IgD-negative memory B cell (primary cell): Measurements from ENCODE around the gene GPR17. TPM values are rescaled to one million over a fixed set of nuclear protein-coding genes. Genes with fewer than 3 reads are reported as not detected.

Source experiments
- H3K27ac Mint-ChIP-seq, 3 donors: one replicate each; pipeline ENCODE4 v1.8.0; 2020 to 2022; ENCODE audit warnings: mild to moderate bottlenecking in 3 of 3, mixed read lengths in 3 of 3, moderate library complexity in 1 of 3
- H3K27me3 Mint-ChIP-seq: one replicate; pipeline ENCODE4 v1.8.0; 2021; ENCODE audit warnings: mixed read lengths
- H3K36me3 Mint-ChIP-seq: one replicate; pipeline ENCODE4 v1.8.0; 2020; ENCODE audit warnings: mild to moderate bottlenecking, mixed read lengths
- H3K4me1 Mint-ChIP-seq, 3 donors: one replicate each; pipeline ENCODE4 v1.8.0; 2020 to 2022; ENCODE audit warnings: mixed read lengths in 3 of 3, mild to moderate bottlenecking in 1 of 3
- H3K4me3 Mint-ChIP-seq, 4 donors: one replicate each; pipeline ENCODE4 v1.8.0; 2020 to 2022; ENCODE audit warnings: mild to moderate bottlenecking in 4 of 4, mixed read lengths in 4 of 4, moderate library complexity in 3 of 4
- H3K9me3 Mint-ChIP-seq, 3 donors: one replicate each; pipeline ENCODE4 v1.8.0; 2020 to 2021; ENCODE audit warnings: mixed read lengths in 3 of 3, mild to moderate bottlenecking in 1 of 3
- polyA plus RNA-seq: library from polyadenylated mRNA; unstranded; fragments of 300-500 nt; fragmentation: Illumina TruSeq; gene quantifications from one replicate; pipeline ENCODE4 v1.2.3, GENCODE V29; 2021

The GPR17 gene
- polyA plus RNA-seq, 1 donor from 2014 or later, result not detected

GRCh38 chr2:127680706-127681287 lies 34.8 kb downstream of the GPR17 start:
- Mint-ChIP-seq H3K27ac (no peak overlapping the region), H3K36me3 (no peaks in the 10 kb centered on the region), H3K4me3 (no peak overlapping the region), H3K4me1 (peaks cover 3 to 6% (median 4%) of the 10 kb centered on the region in 3 donors), H3K9me3 (no peaks in the 10 kb centered on the region), H3K27me3 (peaks cover 27% of the 10 kb centered on the region)

GRCh38 chr2:127681288-127681804 lies 35.4 kb downstream of the GPR17 start:
- H3K27ac Mint-ChIP-seq, result no peak overlapping the region
- no peaks in the 10 kb centered on the region for H3K36me3 Mint-ChIP-seq
- H3K4me3 Mint-ChIP-seq, result no peak overlapping the region
- H3K4me1 Mint-ChIP-seq, result peaks cover 0 to 2% (median 0%) of the 10 kb centered on the region in 3 donors
- peaks cover 23% of the 10 kb centered on the region for H3K27me3 Mint-ChIP-seq
- H3K9me3 Mint-ChIP-seq, result no peaks in the 10 kb centered on the region

DNA sequence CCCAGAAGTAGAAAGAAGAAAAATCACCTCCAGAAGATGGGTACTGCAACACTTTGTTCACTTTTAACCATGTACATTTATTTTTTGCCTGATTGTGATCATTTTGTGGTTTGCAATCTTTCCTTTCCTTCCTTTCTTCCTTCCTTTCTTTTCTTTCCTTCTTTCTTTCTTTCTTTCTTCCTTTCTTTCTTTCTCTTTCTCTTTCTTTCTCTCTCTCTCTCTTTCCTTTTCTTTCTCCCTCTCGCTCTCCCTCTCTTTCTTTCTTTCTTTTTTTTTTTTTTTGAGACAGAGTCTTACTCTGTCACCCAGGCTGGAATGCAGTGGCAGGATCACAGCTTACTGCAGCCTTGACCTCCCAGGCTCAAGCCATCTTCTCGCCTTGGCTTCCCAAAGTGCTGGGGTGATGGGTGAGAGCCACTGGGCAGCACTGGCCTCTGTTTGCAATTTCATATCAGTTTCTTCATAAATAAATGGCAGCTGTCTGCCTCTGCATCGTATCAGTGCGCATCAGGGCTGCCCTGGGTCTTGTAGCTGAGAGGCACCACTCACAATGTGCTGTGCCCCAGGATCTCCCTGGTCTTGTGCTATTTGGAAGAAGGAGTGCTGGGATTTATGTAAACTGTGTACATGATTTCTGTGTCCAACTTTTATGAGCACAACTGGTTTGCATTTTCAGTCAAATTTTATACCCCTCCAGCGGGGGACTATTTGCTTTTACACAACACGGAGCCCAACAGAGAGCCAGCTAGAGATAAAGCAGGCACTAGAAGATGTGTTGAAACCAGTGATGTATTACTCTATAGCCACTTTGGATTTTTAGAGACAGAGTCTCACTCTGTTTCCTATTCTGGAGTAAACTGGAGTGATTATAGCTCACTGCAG lies 36.3 kb downstream of the GPR17 start:
- Mint-ChIP-seq H3K4me1 (peaks cover 0 to 2% (median 0%) of the 10 kb centered on the region in 3 donors), H3K27ac (no peak overlapping the region), H3K36me3 (no peaks in the 10 kb centered on the region), H3K4me3 (no peak overlapping the region), H3K27me3 (peaks cover 20% of the 10 kb centered on the region), H3K9me3 (no peaks in the 10 kb centered on the region)

- Mint-ChIP-seq H3K27ac (no peak overlapping the region), H3K36me3 (peaks cover 2% of the 10 kb centered on the region), H3K4me1 (peaks cover 0 to 2% (median 0%) of the 10 kb centered on the region in 3 donors), H3K9me3 (peaks cover 0 to 5% (median 2%) of the 10 kb centered on the region in 3 donors), H3K27me3 (peaks cover 15% of the 10 kb centered on the region), H3K4me3 (no peak overlapping the region)
Observed at GRCh38 chr2:127683056-127683455, 37.1 kb downstream of the GPR17 start.

- Mint-ChIP-seq H3K4me3 (no peak overlapping the region), H3K27me3 (peaks cover 11% of the 10 kb centered on the region), H3K9me3 (peaks cover 0 to 12% (median 3%) of the 10 kb centered on the region in 3 donors), H3K27ac (no peak overlapping the region), H3K36me3 (peaks cover 3% of the 10 kb centered on the region), H3K4me1 (peaks cover 0 to 2% (median 0%) of the 10 kb centered on the region in 3 donors)
Observed at GRCh38 chr2:127683757-127684156, 37.8 kb downstream of the GPR17 start.

DNA sequence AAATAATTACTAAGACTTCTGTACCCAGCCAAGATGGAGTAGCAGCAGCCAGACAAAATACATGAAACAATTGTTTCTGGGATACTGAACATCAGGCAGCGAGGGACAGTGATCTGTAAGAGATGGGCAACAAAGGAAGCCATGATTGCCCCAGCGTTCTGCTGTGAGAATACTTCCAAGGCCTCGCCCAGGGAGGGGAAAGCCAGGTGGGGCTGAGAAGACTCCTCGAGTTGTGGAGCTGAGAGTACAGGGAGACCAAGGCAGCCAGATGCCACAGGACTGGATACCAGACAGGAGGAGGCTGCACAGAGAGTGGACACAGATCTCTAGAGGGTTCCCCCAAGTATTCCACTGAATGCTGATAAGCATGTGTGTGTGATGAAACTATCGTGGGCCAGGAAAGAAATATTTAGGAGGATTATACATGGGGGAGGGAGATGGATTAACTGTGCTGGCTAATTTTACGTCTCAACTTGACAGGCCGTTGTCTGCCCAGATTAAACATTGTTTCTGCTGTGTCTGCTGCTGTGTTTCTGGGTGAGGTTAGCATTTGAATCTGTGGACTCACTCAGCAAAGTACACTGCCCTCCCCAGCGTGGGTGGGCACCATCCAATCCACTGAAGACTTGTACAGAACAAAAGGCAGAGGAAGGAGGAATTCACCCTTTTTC lies 39.6 kb downstream of the GPR17 start:
- Mint-ChIP-seq H3K36me3 (peaks cover 3% of the 10 kb centered on the region), H3K4me3 (no peak overlapping the region), H3K9me3 (peaks cover 0 to 13% (median 5%) of the 10 kb centered on the region in 3 donors), H3K27me3 (peaks cover 10% of the 10 kb centered on the region), H3K27ac (no peak overlapping the region), H3K4me1 (peaks cover 0 to 2% (median 0%) of the 10 kb centered on the region in 3 donors)

DNA sequence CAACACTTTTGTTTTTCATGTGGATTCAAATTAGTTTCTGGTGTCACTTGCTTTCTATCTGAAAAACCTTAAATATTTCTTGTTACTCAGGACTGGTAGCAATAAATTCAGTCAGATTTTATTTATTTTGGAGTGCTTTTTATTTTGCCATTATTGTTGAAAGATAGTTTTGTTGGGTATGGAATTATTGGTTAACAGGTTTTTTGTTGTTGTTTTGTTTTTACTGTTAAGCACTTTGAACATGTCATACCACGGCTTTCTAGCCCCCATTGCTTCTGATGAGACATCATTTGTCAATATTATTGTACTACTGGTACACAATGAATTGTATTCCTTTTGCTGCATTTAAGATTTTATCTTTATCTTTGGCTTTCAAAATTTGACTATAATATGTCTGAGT lies 42.5 kb downstream of the GPR17 start:
- no peaks in the 10 kb centered on the region for H3K4me1 Mint-ChIP-seq
- no peak overlapping the region for H3K4me3 Mint-ChIP-seq
- no peak overlapping the region for H3K27ac Mint-ChIP-seq
- peaks cover 6% of the 10 kb centered on the region for H3K27me3 Mint-ChIP-seq
- H3K36me3 Mint-ChIP-seq, result peaks cover 9% of the 10 kb centered on the region
- H3K9me3 Mint-ChIP-seq, result peaks cover 9 to 17% (median 14%) of the 10 kb centered on the region in 3 donors

GRCh38 chr2:127690696-127691095 lies 44.7 kb downstream of the GPR17 start:
- peaks cover 0 to 2% (median 0%) of the 10 kb centered on the region in 3 donors for H3K4me1 Mint-ChIP-seq
- peaks cover 9% of the 10 kb centered on the region for H3K36me3 Mint-ChIP-seq
- H3K27ac Mint-ChIP-seq, result no peak overlapping the region
- peaks cover 6% of the 10 kb centered on the region for H3K27me3 Mint-ChIP-seq
- H3K4me3 Mint-ChIP-seq, result peak overlapping the region in 1 of 4 donors; percentile 67
- peaks cover 9 to 17% (median 14%) of the 10 kb centered on the region in 3 donors for H3K9me3 Mint-ChIP-seq

DNA sequence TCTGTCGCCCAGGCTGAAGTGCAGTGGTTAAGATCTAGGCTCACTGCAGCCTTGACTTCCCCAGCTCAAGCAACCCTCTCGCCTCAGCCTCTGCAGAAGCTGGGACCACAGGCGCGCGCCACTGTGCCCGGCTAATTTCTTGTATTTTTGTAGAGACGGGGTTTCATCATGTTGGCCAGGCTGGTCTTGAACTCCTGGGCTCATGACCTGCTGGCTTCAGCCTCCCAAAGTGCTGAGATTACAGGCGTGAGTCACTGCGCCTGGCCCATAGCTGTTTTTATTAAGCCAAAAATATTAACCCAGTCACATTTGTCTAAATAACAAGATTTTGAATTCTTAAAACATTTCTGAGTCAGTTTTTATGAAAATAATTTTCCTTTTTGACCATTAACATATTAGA lies 49.0 kb downstream of the GPR17 start:
- H3K27me3 Mint-ChIP-seq, result no peaks in the 10 kb centered on the region
- peaks cover 0 to 5% (median 2%) of the 10 kb centered on the region in 3 donors for H3K4me1 Mint-ChIP-seq
- peaks cover 6% of the 10 kb centered on the region for H3K36me3 Mint-ChIP-seq
- no peak overlapping the region for H3K4me3 Mint-ChIP-seq
- H3K27ac Mint-ChIP-seq, result no peak overlapping the region
- peaks cover 4 to 14% (median 5%) of the 10 kb centered on the region in 3 donors for H3K9me3 Mint-ChIP-seq

GRCh38 chr2:127695491-127696472 lies 49.8 kb downstream of the GPR17 start:
- Mint-ChIP-seq H3K27me3 (no peaks in the 10 kb centered on the region), H3K4me1 (peaks cover 6 to 11% (median 9%) of the 10 kb centered on the region in 3 donors), H3K9me3 (peaks cover 3 to 13% (median 5%) of the 10 kb centered on the region in 3 donors), H3K36me3 (peaks cover 6% of the 10 kb centered on the region), H3K27ac (no peak overlapping the region), H3K4me3 (peak overlapping the region in 2 of 4 donors; percentile 28 to 50)

DNA sequence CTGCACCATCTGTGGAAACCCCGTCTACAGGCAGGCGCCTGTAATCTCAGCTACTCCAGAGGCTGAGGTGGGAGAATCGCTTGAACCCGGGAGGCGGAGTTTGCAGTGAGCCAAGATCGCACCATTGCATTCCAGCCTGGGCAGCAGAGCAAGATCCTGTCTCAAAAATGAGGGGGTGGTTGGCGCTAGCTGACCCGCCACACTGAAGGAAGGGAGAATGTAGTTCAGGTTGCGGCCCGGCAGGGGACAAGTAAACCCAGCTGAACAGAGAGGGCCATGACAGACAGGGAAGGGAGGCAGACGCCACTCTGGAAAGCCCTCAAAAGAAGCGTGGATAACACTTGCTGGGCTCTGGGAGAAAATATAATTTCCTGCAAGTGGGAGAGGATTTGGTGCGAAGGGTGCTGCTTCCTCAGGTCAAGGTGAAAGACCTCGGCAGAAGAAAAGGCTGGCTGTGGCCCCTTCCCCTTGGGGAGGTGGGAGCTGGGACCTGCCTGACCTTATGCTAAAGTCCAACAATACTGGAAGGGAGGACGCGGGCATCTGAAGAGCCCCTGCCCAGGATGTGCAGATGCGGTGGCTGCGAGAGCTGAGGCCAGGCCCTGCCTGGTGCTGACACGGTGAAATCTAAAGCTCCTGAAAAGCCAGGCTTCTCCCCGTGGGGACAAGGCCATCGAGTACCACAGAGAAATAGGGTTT lies 51.7 kb downstream of the GPR17 start:
- Mint-ChIP-seq H3K4me3 (peak overlapping the region in 1 of 4 donors; percentile 13), H3K9me3 (no peaks in the 10 kb centered on the region), H3K27ac (no peak overlapping the region), H3K4me1 (peaks cover 14 to 18% (median 17%) of the 10 kb centered on the region in 3 donors), H3K36me3 (no peaks in the 10 kb centered on the region), H3K27me3 (no peaks in the 10 kb centered on the region)

DNA sequence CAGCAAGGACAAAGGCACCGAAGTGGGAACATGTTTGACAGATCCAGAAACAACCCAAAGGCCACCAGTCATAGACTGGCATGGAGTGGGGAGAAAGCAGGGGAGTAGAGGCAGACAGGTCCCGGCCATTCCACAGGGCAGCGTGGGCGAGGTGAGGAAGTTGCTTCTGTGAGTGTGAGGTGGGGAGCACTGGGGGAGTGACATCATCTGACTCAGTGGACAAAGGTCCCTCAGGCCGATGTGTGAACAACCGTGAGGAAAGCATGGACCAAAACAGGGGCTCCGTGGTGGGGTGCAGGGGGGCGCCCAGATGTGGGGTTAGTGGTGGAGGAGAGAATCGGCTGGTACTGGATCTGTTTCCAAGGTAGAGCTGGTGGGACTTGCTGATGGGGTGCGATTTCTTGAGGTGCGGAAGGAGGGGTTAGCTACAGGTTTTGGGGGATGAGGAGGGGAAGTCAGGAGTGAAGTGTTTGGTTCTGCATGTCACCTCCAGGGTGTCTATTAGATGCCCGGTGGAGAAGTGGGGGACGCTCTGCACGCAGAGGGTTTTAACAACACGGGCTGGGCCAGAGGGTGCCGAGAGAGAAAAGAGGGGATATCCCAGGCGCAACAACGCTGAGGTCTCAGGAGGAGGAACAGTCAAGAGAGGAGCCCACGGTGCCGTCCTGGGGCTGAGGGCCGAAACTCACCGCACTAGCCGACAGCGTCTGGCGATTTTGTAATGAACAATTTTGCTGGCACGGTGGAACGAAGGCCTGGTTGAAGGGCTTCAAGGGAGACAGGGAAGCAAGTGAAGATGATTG lies 52.8 kb downstream of the GPR17 start:
- Mint-ChIP-seq H3K4me1 (peaks cover 18 to 21% (median 20%) of the 10 kb centered on the region in 3 donors), H3K4me3 (peak overlapping the region; percentile 16 to 73 (median 50)), H3K36me3 (no peaks in the 10 kb centered on the region), H3K9me3 (no peaks in the 10 kb centered on the region), H3K27ac (no peak overlapping the region), H3K27me3 (no peaks in the 10 kb centered on the region)
